Breast epithelium (tissue), 3 donors: ENCODE results near the gene LPCAT4.

Experiments used
- POLR2A ChIP-seq: fragments of 450-650 bp; IDR thresholded peaks from one replicate; pipeline ENCODE4 v1.6.1; 2016; ENCODE audit warnings: antibody characterized with exemption, mild to moderate bottlenecking, moderate library complexity
- POLR2AphosphoS5 ChIP-seq, 3 donors: sonication (generic); formaldehyde crosslinking; IDR thresholded peaks; one replicate each; pipeline ENCODE4 v1.6.1; 2017; ENCODE audit warnings: antibody characterized with exemption in 3 of 3
- TF ChIP-seq, protein P1 (sequence below), 3 donors: fragments of 450-650 bp; IDR thresholded peaks; one replicate each; pipeline ENCODE4 v1.5.1; 2016 to 2017; ENCODE audit warnings: antibody characterized with exemption in 3 of 3, mild to moderate bottlenecking in 3 of 3, moderate library complexity in 3 of 3

DNA sequence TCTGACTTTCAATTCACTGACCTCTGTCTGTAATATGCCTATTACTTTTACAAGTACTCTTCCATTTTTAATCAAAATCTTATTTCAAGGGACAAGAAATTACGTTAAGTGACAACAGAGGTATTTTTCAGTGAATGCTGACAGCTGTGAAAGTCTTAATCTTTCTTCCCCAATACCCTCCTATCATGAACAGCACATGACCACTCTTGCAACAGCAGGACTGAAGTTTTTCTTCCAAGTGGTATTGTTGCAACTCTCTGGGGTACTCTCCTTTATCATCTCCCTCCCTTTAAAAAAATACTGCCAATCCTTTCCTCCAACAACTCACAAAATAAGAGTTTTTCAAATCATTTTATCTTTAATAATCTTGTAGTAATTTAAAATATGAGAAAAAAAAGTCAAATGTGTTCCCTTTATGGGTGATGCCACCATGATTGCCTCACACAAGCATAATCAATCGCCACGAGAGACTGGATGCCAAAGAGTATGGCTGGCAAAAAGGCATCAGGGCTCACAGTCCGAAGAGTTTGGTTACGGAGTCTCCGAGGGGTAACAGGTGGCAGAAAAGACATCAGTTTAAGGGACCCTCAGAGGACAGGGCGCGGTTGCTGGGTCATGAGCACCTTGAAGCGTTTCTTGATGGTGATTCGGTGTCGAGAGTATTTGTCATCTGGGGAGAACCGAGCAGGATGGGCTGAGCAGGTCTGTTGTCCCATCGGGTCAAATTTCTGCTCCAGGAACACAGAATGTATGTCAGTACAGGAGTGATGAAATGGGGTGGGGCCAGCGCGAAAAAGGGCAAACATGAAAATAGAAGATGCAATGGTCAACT, 25.4 kb downstream of the LPCAT4 start:
- TF ChIP-seq, protein P1, sequence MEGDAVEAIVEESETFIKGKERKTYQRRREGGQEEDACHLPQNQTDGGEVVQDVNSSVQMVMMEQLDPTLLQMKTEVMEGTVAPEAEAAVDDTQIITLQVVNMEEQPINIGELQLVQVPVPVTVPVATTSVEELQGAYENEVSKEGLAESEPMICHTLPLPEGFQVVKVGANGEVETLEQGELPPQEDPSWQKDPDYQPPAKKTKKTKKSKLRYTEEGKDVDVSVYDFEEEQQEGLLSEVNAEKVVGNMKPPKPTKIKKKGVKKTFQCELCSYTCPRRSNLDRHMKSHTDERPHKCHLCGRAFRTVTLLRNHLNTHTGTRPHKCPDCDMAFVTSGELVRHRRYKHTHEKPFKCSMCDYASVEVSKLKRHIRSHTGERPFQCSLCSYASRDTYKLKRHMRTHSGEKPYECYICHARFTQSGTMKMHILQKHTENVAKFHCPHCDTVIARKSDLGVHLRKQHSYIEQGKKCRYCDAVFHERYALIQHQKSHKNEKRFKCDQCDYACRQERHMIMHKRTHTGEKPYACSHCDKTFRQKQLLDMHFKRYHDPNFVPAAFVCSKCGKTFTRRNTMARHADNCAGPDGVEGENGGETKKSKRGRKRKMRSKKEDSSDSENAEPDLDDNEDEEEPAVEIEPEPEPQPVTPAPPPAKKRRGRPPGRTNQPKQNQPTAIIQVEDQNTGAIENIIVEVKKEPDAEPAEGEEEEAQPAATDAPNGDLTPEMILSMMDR (IDR thresholded peaks at IDR 0.05): no peak
- no peak for TF ChIP-seq POLR2A
- no peak for TF ChIP-seq POLR2AphosphoS5 (IDR thresholded peaks at IDR 0.05)
